Activated B cell treated with CpG ODN at 0.5 μM for 24 hours (primary cell): Measurements from ENCODE around the gene HERC6. TPM values are rescaled to one million over a fixed set of nuclear protein-coding genes. Genes with fewer than 3 reads are reported as not detected.
"Not testable (repeated sequence)": the region's sequence is repeated elsewhere in the genome, so short reads cannot be mapped to it uniquely, and the experiment has no call there.

Source experiments
- ATAC-seq: fragments of 200-7000 bp; cut with Tn5 transposase; one replicate; pipeline ENCODE4 v1.10.0; 2021; ENCODE audit warnings: low read depth, mild to moderate bottlenecking, moderate library complexity
- CTCF ChIA-PET: fragments of 350-600 bp; sonication (Branson Sonifier 250); formaldehyde crosslinking; loops from one replicate; lab custom pipeline; 2021; ENCODE audit warnings: antibody characterized with exemption; lab: Charles Lee
- POLR2A ChIA-PET: fragments of 350-600 bp; sonication (Branson Sonifier 250); formaldehyde crosslinking; loops from one replicate; lab custom pipeline; 2021; ENCODE audit warnings: antibody characterized with exemption; lab: Charles Lee
- DNase-seq: peaks from one replicate; pipeline ENCODE4 v3.0.0; 2022
- H3K27ac Mint-ChIP-seq: one replicate; pipeline ENCODE4 v1.8.0; 2020; ENCODE audit warnings: mixed read lengths
- H3K27me3 Mint-ChIP-seq: one replicate; pipeline ENCODE4 v1.8.0; 2021; ENCODE audit warnings: mixed read lengths
- H3K36me3 Mint-ChIP-seq: one replicate; pipeline ENCODE4 v1.8.0; 2021; ENCODE audit warnings: low read depth, mixed read lengths
- H3K4me1 Mint-ChIP-seq: one replicate; pipeline ENCODE4 v1.8.0; 2021; ENCODE audit warnings: mixed read lengths
- H3K4me3 Mint-ChIP-seq: one replicate; pipeline ENCODE4 v1.8.0; 2020; ENCODE audit warnings: mild to moderate bottlenecking, mixed read lengths
- H3K9me3 Mint-ChIP-seq: one replicate; pipeline ENCODE4 v1.8.0; 2020; ENCODE audit warnings: mixed read lengths
- intact Hi-C: fragments of 100-400 bp; cut with micrococcal nuclease; formaldehyde crosslinking; loops from one replicate; pipeline ENCODE4 v1.15.1; 2024
- total RNA-seq: library from RNA; stranded (reverse); gene quantifications from 2 replicates; pipeline ENCODE4 v1.2.3, GENCODE V29; 2022
- TF ChIP-seq, protein P1 (sequence below): fragments of 200-600 bp; IDR thresholded peaks from one replicate; pipeline ENCODE4 v1.8.0; 2022; ENCODE audit warnings: antibody characterized with exemption, mild to moderate bottlenecking

The HERC6 gene
- total RNA-seq, 1 donor from 2014 or later, result 11.4 TPM

DNA sequence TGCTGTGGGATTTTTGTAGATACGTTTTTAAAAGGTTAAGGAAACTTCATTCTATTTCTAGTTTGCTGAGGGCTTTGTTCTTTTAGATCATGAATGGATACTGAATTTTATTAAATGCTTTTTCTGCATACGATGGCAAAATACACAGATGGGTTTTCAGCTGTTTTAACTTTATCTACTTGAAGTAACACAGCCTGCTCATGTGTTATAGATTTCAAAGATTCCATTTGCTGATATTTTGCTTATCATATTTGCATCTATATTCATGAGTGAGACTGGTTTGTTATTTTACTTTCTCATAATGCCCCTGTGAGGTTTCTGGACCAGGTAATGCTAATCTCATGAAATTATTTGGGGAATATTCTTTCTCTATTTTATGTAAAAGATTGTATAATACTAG is 43.8 kb downstream of the HERC6 start:
- no peak overlapping the region for H3K4me3 Mint-ChIP-seq
- CTCF ChIA-PET, result no interaction called here
- TF ChIP-seq, protein P1, sequence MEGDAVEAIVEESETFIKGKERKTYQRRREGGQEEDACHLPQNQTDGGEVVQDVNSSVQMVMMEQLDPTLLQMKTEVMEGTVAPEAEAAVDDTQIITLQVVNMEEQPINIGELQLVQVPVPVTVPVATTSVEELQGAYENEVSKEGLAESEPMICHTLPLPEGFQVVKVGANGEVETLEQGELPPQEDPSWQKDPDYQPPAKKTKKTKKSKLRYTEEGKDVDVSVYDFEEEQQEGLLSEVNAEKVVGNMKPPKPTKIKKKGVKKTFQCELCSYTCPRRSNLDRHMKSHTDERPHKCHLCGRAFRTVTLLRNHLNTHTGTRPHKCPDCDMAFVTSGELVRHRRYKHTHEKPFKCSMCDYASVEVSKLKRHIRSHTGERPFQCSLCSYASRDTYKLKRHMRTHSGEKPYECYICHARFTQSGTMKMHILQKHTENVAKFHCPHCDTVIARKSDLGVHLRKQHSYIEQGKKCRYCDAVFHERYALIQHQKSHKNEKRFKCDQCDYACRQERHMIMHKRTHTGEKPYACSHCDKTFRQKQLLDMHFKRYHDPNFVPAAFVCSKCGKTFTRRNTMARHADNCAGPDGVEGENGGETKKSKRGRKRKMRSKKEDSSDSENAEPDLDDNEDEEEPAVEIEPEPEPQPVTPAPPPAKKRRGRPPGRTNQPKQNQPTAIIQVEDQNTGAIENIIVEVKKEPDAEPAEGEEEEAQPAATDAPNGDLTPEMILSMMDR, result no peak
- H3K9me3 Mint-ChIP-seq, result no peaks in the 10 kb centered on the region
- DNase-seq (no peak), ATAC-seq (no peak)
- peaks cover 13% of the 10 kb centered on the region for H3K36me3 Mint-ChIP-seq
- no peaks in the 10 kb centered on the region for H3K4me1 Mint-ChIP-seq
- no peak overlapping the region for H3K27ac Mint-ChIP-seq
- H3K27me3 Mint-ChIP-seq, result no peaks in the 10 kb centered on the region
- intact Hi-C loops, result no loop called here
- POLR2A ChIA-PET, result no interaction called here

DNA sequence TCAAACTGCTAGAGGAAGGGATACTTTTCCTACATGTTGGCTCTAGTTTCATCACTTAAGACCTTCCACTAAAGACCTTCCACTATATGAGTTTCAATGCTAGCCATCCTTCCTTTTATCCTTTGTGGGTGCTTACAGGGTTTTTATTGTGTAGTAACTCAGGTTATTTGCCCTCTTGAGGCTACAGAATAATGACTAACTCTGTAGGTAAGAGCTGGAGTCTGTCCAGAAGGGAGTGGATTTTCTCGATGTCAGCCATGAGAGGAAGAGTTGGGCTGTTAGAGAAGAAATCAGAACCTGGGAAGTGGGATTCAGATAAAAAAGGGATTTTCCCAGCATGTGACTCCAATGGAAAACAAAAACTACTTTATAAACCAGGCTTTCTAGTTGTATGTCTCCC is 50.7 kb downstream of the HERC6 start:
- ATAC-seq (no peak), DNase-seq (no peak)
- Mint-ChIP-seq H3K4me1 (no peaks in the 10 kb centered on the region), H3K27me3 (no peaks in the 10 kb centered on the region), H3K36me3 (peaks cover 34% of the 10 kb centered on the region), H3K27ac (no peak overlapping the region), H3K9me3 (peaks cover 3% of the 10 kb centered on the region), H3K4me3 (no peak overlapping the region)
- TF ChIP-seq, protein P1, result no peak
- CTCF ChIA-PET, result no interaction called here
- intact Hi-C loops, result no loop called here
- POLR2A ChIA-PET, result no interaction called here

GRCh38 chr4:88435987-88436693 is 57.5 kb downstream of the HERC6 start:
- no peaks in the 10 kb centered on the region for H3K27me3 Mint-ChIP-seq
- peaks cover 45% of the 10 kb centered on the region for H3K36me3 Mint-ChIP-seq
- H3K9me3 Mint-ChIP-seq, result peaks cover 3% of the 10 kb centered on the region
- no peak overlapping the region for H3K27ac Mint-ChIP-seq
- POLR2A ChIA-PET, result no interaction called here
- CTCF ChIA-PET, result no interaction called here
- no peak overlapping the region for H3K4me3 Mint-ChIP-seq
- DNase-seq, result no peak
- intact Hi-C loops, result no loop called here
- no peaks in the 10 kb centered on the region for H3K4me1 Mint-ChIP-seq
- TF ChIP-seq, protein P1, result no peak
- ATAC-seq, result no peak

- DNase-seq, H3K9me3 Mint-ChIP-seq, H3K27ac Mint-ChIP-seq, ATAC-seq, intact Hi-C loops, H3K27me3 Mint-ChIP-seq, H3K4me3 Mint-ChIP-seq, H3K4me1 Mint-ChIP-seq: not testable (repeated sequence)
- ChIA-PET POLR2A (interaction anchor here (0.8 to 1.3 kb wide), 3 partner anchors 19 to 206 kb away, joined by 3 to 9 read pairs (median 4); partner anchors contain the start of gene HERC5), CTCF (interaction anchor here (0.6 to 1.2 kb wide), 2 partner anchors 65 to 221 kb away, joined by 3 to 4 read pairs; no protein-coding TSS in a partner anchor)
- H3K36me3 Mint-ChIP-seq, result peaks cover 57% of the 10 kb centered on the region
Measured at GRCh38 chr4:88437873-88438272, 59.2 kb downstream of the HERC6 start.

DNA sequence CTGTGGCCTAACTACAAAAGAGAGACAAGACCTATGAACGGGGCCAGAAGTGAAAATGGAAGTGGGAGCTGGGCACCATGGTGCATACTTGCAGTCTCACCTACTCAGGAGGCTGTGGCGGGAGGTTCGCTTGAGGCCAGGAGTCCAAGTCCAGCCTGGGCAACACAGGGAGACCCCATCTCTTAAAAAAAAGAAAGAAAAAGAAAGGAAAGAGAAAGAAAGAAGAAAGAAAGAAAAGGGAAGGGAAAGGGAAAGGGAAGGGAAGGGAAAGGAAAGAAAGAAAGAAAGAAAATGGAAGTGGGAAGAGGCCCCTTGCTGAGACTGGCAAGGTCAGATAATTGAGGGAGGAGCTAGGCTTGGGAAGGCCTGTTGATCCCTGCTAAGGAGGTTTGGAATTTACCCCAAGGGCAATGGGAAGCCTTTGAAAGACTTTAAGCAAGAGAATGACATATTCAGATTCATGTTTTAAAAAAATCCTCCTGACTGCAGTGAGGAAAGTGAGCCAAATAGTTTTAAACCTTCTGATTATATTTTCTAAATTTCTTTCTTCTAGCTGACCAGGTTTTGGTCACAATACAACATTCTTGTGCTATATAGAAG is 60.6 kb downstream of the HERC6 start:
- Mint-ChIP-seq H3K27me3 (no peaks in the 10 kb centered on the region), H3K27ac (no peak overlapping the region), H3K4me1 (no peaks in the 10 kb centered on the region), H3K4me3 (no peak overlapping the region), H3K9me3 (peaks cover 2% of the 10 kb centered on the region), H3K36me3 (peaks cover 49% of the 10 kb centered on the region)
- intact Hi-C loops, result no loop called here
- TF ChIP-seq, protein P1, result no peak
- DNase-seq, result no peak
- ChIA-PET CTCF (no interaction called here), POLR2A (no interaction called here)
- ATAC-seq, result no peak
